ENCODE measurements around the gene WNT6.

WNT6 gene

DNA sequence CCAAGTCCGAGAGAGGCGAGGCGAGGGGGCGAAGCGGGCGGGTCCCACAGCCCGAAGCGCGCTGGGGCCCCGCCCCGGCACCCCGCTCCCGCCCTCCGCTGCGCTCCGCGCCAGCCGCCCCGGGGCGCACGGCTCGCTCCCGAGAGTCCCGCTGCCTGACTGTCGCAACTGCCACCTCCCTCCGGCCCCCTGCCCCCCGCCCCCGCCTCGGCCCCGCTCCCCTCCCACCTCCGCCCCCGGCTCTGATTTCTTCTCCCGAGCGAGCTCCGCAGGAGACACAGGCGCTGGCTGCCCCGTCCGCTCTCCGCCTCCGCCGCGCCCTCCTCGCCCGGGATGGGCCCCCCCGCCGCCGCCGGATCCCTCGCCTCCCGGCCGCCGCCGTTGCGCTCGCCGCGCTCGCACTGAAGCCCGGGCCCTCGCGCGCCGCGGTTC is at the start of gene WNT6:
TSS of gene WNT6 (plus strand) at position 250 of the 432 bp plus-strand sequence. CDS start 233 bp downstream, outside the sequence.
- DNase-seq (ENCODE audit: low read depth in 2 of 2), result no peak

DNA sequence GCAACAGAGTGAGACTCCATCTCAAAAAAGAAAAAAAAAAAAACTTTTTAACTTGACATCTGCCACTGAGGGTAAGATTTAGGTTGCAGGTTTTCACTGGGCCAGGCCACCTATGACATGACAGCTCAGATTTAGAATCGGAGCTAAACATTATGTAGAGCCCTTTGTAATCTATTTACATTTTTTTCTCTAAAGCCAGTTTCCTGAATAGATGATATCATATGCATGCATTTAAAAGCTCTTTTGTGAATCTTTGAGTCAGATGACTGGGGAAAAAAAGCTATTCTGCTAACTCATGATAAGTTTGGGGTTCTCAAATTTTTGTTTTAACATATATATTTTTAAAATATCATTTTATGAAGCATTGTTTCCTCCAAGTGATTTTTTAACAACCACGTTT is 49.3 kb upstream of the WNT6 start:
- DNase-seq (ENCODE audit: low read depth in 2 of 2), result no peak

- DNase-seq (ENCODE audit: low read depth in 2 of 2), result no peak
Observed at GRCh38 chr2:218811382-218811781, 48.2 kb upstream of the WNT6 start.

- DNase-seq (ENCODE audit: low read depth in 2 of 2), result no peak
Observed at GRCh38 chr2:218812096-218812815, 47.3 kb upstream of the WNT6 start.

DNA sequence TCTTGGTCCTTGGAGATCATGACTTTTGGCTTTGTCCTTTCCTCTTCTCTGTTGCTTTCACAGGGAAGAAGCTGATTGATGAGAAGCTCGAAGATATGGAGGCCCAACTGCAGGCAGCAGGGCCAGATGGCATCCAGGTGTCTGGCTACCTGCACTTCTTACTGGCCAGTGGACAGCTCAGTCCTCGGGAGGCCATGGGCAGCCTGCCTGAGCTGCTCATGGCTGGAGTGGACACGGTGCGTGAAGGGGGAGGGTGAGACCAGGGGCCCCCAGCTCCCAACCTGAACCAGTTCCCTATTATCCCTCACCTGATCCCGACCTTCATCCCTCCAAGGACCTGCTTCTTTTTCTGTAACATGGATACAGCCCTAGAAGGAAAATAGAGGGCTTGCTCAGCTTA is 46.7 kb upstream of the WNT6 start:
- no peak for DNase-seq (ENCODE audit: low read depth in 2 of 2)

DNA sequence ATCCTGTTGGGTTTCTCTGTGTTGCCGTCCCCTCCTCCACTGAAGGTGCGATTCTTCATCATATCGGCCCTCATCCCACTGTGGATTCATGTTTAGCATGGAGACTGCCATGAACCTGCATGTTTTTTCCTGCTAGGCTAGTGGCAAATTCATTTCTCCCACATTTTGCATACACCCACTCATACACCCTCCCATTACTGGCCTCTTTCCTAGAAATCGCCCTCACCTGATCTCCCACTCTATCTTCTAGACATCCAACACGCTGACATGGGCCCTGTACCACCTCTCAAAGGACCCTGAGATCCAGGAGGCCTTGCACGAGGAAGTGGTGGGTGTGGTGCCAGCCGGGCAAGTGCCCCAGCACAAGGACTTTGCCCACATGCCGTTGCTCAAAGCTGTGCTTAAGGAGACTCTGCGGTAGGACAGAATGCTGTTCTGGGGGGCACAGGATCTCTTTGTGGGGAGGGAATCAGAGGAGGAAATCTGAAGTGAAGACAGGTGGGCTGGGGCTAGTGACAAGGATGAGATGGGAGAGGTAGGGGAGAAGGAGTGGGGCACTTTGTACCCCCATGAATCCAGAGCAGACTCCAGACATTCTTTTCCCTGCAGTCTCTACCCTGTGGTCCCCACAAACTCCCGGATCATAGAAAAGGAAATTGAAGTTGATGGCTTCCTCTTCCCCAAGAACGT is 45.7 kb upstream of the WNT6 start:
- DNase-seq (ENCODE audit: low read depth in 2 of 2), result no peak

- DNase-seq (ENCODE audit: low read depth in 2 of 2), result no peak
Observed at GRCh38 chr2:218814540-218815243, 44.9 kb upstream of the WNT6 start.

GRCh38 chr2:218815244-218815637 is 44.4 kb upstream of the WNT6 start:
- DNase-seq (ENCODE audit: low read depth in 2 of 2), result no peak

GRCh38 chr2:218815649-218816048 is 44.0 kb upstream of the WNT6 start:
- no peak for DNase-seq (ENCODE audit: low read depth in 2 of 2)

GRCh38 chr2:218816561-218817011 is 43.0 kb upstream of the WNT6 start:
- DNase-seq (ENCODE audit: low read depth in 2 of 2), result no peak

DNA sequence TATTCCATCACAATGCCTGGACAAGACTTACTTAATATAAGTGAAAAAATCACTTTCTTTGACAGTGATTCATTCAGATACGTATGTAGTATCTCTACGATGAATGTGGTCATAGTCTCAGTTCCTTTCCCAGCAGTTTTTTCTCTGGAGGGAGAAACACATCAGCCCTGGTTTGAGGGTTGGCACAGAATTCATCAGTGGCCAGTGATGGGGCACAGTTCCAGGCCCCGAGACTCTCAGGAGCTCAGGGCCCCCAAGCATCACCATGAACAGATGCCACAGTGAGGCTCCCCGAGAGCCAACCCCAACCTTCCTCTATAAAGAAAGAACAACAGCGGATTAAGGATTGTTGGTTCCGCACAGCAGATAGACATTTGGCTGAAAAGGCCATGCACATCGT is 40.5 kb upstream of the WNT6 start:
- no peak for DNase-seq (ENCODE audit: low read depth in 2 of 2)

- DNase-seq (ENCODE audit: low read depth in 2 of 2), result no peak
Observed at GRCh38 chr2:218820746-218821369, 38.7 kb upstream of the WNT6 start.

- no peak for DNase-seq (ENCODE audit: low read depth in 2 of 2)
Observed at GRCh38 chr2:218821605-218822211, 37.9 kb upstream of the WNT6 start.

DNA sequence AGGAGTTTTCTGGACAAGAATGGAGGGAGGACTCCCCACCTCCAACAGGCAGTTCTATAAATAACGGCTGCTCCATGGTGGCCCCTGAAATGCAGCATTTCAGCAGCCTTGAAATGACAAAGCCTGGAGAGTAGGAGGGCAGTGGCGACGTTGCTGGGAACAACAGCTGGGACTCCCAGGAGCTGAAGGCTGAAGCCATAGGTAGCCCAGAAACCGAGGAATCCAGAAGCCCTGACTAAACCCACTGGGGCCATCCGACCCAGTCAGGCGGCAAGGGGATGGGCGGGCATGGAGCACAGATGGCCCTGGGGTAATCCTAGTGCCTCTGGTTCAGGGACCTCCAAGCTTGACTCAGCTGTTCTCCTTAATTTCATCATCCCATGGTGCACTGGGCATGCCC is 37.0 kb upstream of the WNT6 start:
- no peak for DNase-seq (ENCODE audit: low read depth in 2 of 2)

DNA sequence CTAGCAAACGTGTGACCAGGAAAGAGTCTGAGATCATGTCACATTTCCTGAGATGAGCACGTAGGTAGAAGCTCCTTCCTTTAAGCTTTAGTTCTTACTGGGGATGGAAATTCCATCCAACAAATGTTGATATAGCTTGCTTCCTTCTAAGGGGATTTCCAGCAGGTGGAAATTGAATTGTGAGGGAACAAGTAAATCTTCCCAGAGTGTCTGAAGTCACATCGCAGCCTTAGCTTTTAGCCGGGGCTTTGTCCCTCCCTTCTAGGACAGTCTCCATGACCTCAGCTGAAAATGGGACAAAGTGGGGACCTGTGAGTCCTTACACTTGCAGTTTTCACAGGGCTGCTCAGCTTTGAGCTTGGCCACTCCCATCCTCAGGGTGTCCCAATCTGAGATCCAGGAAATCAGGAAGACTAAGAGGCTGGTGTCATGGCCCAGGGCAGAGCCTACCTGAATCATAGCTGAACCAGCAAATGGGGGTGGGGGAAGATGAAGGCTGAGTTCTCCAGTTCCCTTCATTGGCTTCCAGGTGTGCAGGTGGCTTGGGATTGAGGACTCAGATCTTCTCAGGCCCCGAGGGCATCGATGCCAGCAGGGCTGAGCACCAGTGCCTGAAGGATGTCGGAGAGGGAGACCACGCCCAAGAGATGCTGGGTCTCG is 36.3 kb upstream of the WNT6 start:
- no peak for DNase-seq (ENCODE audit: low read depth in 2 of 2)

GRCh38 chr2:218824004-218824403 is 35.6 kb upstream of the WNT6 start:
- DNase-seq (ENCODE audit: low read depth in 2 of 2), result no peak

DNA sequence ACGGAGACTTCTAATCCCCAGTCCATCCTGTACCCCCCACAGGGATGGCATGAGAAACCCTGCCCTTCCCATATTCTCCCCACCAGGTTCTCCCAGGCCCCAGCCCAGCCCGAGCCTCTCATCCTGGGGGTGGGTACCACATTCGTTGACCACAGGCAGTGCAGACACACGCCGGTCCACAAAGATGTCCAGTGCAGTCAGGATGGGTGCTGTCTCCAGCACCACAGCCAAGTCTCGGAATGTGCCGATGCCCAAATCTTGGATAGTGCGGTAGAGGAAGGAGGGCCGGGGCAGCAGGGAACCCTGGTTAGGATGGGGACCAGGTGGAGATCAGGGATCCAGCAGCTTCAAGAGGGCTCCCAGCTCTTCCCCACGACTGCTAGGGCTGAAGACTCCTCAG is 32.8 kb upstream of the WNT6 start:
- no peak for DNase-seq (ENCODE audit: low read depth in 2 of 2)

GRCh38 chr2:218827701-218828476 is 31.7 kb upstream of the WNT6 start:
- DNase-seq (ENCODE audit: low read depth in 2 of 2), result no peak

GRCh38 chr2:218828477-218828778 is 31.2 kb upstream of the WNT6 start:
- no peak for DNase-seq (ENCODE audit: low read depth in 2 of 2)

DNA sequence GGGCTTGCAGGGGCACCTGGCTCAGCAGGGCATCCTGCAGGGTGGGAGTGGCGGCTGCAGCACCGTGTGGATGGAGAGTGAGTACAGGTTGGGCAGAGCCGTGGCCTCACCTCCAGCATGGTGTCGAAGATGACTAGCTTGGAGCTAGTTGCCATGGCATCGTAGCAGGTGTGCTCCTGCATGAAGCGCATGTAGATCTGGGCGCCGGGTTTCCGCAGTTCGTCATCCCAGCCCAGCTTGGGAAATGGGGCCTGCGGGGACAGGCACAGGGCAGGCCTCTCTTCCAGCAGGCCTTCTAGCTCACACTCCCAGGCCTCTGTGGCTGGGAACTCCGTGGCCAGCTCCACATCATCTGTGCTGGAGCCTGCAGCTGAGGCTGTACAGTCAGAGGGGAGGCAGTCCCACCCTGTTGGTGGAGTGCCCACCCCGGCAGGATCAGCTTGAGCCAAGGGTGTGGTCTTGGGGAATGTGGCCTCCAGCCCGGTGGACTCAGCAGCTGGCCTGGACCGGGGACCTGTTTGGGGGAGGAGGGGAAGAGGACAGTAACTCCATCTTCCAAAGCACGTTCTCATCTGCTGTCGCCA is 29.6 kb upstream of the WNT6 start:
- no peak for DNase-seq (ENCODE audit: low read depth in 2 of 2)
